GM06990 (cell line): ENCODE results near the gene RPL11.

Experiments used
- DNase-seq: peaks from one replicate; pipeline ENCODE4 v3.0.0-alpha.2; 2011; ENCODE audit not compliant: insufficient read length; ENCODE audit errors: extremely low read depth
- H3K27me3 ChIP-seq: replicated peaks from 2 replicates; pipeline ENCODE4 v1.6.0; 2011; ENCODE audit warnings: low read length; ENCODE audit not compliant: control insufficient read depth, insufficient read depth
- H3K36me3 ChIP-seq: 2 replicates; pipeline ENCODE4 v1.5.1; 2011; ENCODE audit warnings: low read length; ENCODE audit not compliant: control insufficient read depth, insufficient read depth
- H3K4me3 ChIP-seq: replicated peaks from 2 replicates; pipeline ENCODE4 v1.5.1; 2011; ENCODE audit warnings: low read depth, mild to moderate bottlenecking, control low read depth, low read length
- CTCF ChIP-seq: IDR thresholded peaks from 2 replicates; pipeline ENCODE4 v1.5.1; 2011; ENCODE audit warnings: low read length, control low read depth, mild to moderate bottlenecking, inconsistent platforms; ENCODE audit not compliant: insufficient read depth, poor library complexity, severe bottlenecking

Gene RPL11

GRCh38 chr1:23698466-23698865 is 6.9 kb downstream of the RPL11 start:
- TF ChIP-seq CTCF = no peak
- DNase-seq = no peak
- Histone ChIP-seq H3K27me3 (no peaks in the 10 kb centered on the region), H3K36me3 (peaks cover 34% of the 10 kb centered on the region), H3K4me3 (no peak overlapping the region)

GRCh38 chr1:23699280-23700179 is 7.9 kb downstream of the RPL11 start:
- TF ChIP-seq CTCF = no peak
- no peak for DNase-seq
- H3K27me3 ChIP-seq = no peaks in the 10 kb centered on the region
- peaks cover 34% of the 10 kb centered on the region for H3K36me3 ChIP-seq
- H3K4me3 ChIP-seq = no peak overlapping the region

GRCh38 chr1:23701310-23701709 is 9.7 kb downstream of the RPL11 start:
- no peak for DNase-seq
- Histone ChIP-seq H3K4me3 (no peak overlapping the region), H3K27me3 (no peaks in the 10 kb centered on the region), H3K36me3 (peaks cover 23% of the 10 kb centered on the region)
- TF ChIP-seq CTCF = no peak

GRCh38 chr1:23701996-23702395 is 10.4 kb downstream of the RPL11 start:
- H3K27me3 ChIP-seq = no peaks in the 10 kb centered on the region
- H3K36me3 ChIP-seq = peaks cover 20% of the 10 kb centered on the region
- no peak for DNase-seq
- no peak overlapping the region for H3K4me3 ChIP-seq
- no peak for TF ChIP-seq CTCF

- DNase-seq = no peak
- Histone ChIP-seq H3K4me3 (no peak overlapping the region), H3K27me3 (no peaks in the 10 kb centered on the region), H3K36me3 (peaks cover 14% of the 10 kb centered on the region)
- no peak for TF ChIP-seq CTCF
Measured at GRCh38 chr1:23704834-23705495, 13.4 kb downstream of the RPL11 start.
